Hepatocyte (in vitro differentiated cells): ENCODE data around the gene CLCF1. TPM values are rescaled to one million over a fixed set of nuclear protein-coding genes. Genes with fewer than 3 reads are reported as not detected.

ENCODE experiments used
- DNase-seq: peaks from one replicate; pipeline ENCODE4 v3.0.0-alpha.2; 2016; ENCODE audit warnings: low spot score
- H2AFZ ChIP-seq: fragments of 200-600 bp; sonication (generic); 2 replicates; pipeline ENCODE4 v1.6.0; 2016; ENCODE audit warnings: antibody characterized with exemption, mild to moderate bottlenecking
- H3K27ac ChIP-seq: fragments of 200-600 bp; sonication (generic); 2 replicates; pipeline ENCODE4 v1.5.1; 2016; ENCODE audit warnings: mild to moderate bottlenecking
- H3K27me3 ChIP-seq: fragments of 200-600 bp; sonication (generic); 2 replicates; pipeline ENCODE4 v1.6.1; 2016
- H3K36me3 ChIP-seq: fragments of 200-600 bp; sonication (generic); replicated peaks from 2 replicates; pipeline ENCODE4 v1.5.1; 2016; ENCODE audit warnings: low read depth; ENCODE audit not compliant: insufficient read depth
- H3K4me1 ChIP-seq: fragments of 200-600 bp; sonication (generic); 2 replicates; pipeline ENCODE4 v1.5.1; 2016; ENCODE audit warnings: mild to moderate bottlenecking, moderate library complexity; ENCODE audit not compliant: insufficient read depth
- H3K4me2 ChIP-seq: fragments of 200-600 bp; sonication (generic); 2 replicates; pipeline ENCODE4 v1.6.0; 2016
- H3K4me3 ChIP-seq: fragments of 200-600 bp; sonication (generic); 2 replicates; pipeline ENCODE4 v1.5.1; 2016; ENCODE audit warnings: mild to moderate bottlenecking
- H3K79me2 ChIP-seq: fragments of 200-600 bp; sonication (generic); 2 replicates; pipeline ENCODE4 v1.6.0; 2017; ENCODE audit warnings: mild to moderate bottlenecking
- H3K9me2 ChIP-seq: fragments of 200-600 bp; sonication (generic); replicated peaks from 2 replicates; pipeline ENCODE4 v1.6.0; 2017; ENCODE audit warnings: mild to moderate bottlenecking; ENCODE audit not compliant: insufficient read depth
- H3K9me3 ChIP-seq: fragments of 200-600 bp; sonication (generic); 2 replicates; pipeline ENCODE4 v1.5.1; 2016; ENCODE audit warnings: low read depth, mild to moderate bottlenecking
- H4K20me1 ChIP-seq: fragments of 200-600 bp; sonication (generic); 2 replicates; pipeline ENCODE4 v1.6.0; 2016; ENCODE audit warnings: mild to moderate bottlenecking; ENCODE audit not compliant: insufficient read depth, poor library complexity, severe bottlenecking
- EZH2 ChIP-seq: fragments of 200-600 bp; sonication (generic); IDR thresholded peaks from 2 replicates; pipeline ENCODE4 v1.6.1; 2016; ENCODE audit warnings: antibody characterized with exemption, mild to moderate bottlenecking, borderline replicate concordance
- EZH2phosphoT487 ChIP-seq: fragments of 200-600 bp; sonication (generic); IDR thresholded peaks from one replicate; pipeline ENCODE4 v1.6.1; 2018; ENCODE audit warnings: antibody characterized with exemption, mild to moderate bottlenecking, low read depth, moderate library complexity; ENCODE audit not compliant: unreplicated experiment, severe bottlenecking
- WGBS: methylation state at CpG from one replicate; pipeline ENCODE4 v1.1.6; 2016; ENCODE audit warnings: low lambda C conversion rate; ENCODE audit errors: missing lambda C conversion rate; 5-methylcytosine and 5-hydroxymethylcytosine counted together
- polyA plus RNA-seq: library from polyadenylated mRNA; unstranded; fragments of >200 nt; fragmentation: Nextera tagmentation; extraction: Ambion mirVana; gene quantifications from 2 replicates; pipeline ENCODE4 v1.2.1, GENCODE V29; 2016
- total RNA-seq: library from RNA; depleted of rRNA; stranded (reverse); fragments of >200 nt; gene quantifications from 2 replicates; pipeline ENCODE4 v1.2.3, GENCODE V29; 2014
- TF ChIP-seq, protein P1 (sequence below): fragments of 200-600 bp; sonication (generic); IDR thresholded peaks from 2 replicates; pipeline ENCODE4 v1.5.1; 2016; ENCODE audit warnings: antibody characterized with exemption, mild to moderate bottlenecking; ENCODE audit not compliant: poor library complexity

The CLCF1 gene
- total and polyA plus RNA-seq, 2 experiments from 2014 or later, result 9.4 to 13.2 TPM

DNA sequence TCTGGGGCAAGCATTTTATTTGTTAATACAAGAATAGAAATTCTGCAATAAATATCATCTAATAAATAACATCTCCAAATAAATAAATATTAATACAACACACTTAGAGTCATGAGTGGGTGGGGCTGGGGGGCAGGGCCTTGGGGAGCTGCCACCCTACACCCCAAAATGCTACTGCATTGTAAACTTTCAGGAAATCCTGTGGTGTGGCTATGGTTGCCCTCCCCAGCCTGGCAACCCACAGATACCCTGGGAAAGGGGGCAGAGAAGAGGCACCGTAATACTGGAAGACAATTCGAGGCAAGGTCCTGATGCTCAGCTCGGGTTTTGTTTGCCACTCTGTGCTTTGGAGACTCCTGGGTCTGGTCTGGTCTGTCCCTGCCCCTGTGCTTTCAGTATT, 9.2 kb downstream of the CLCF1 start:
- Histone ChIP-seq H3K36me3 (no peaks in the 10 kb centered on the region), H3K27me3 (no peaks in the 10 kb centered on the region), H4K20me1 (no peaks in the 10 kb centered on the region), H3K27ac (no peak overlapping the region), H3K9me2 (no peaks in the 10 kb centered on the region), H3K4me3 (no peak overlapping the region), H3K4me2 (no peak overlapping the region), H3K4me1 (peaks cover 38% of the 10 kb centered on the region), H3K79me2 (peaks cover 16% of the 10 kb centered on the region), H3K9me3 (no peaks in the 10 kb centered on the region), H2AFZ (no peak overlapping the region)
- WGBS, result 98% methylated on average over 3 of the region's 3 CpGs
- TF ChIP-seq EZH2phosphoT487, result no peak
- TF ChIP-seq EZH2, result no peak
- TF ChIP-seq, protein P1, sequence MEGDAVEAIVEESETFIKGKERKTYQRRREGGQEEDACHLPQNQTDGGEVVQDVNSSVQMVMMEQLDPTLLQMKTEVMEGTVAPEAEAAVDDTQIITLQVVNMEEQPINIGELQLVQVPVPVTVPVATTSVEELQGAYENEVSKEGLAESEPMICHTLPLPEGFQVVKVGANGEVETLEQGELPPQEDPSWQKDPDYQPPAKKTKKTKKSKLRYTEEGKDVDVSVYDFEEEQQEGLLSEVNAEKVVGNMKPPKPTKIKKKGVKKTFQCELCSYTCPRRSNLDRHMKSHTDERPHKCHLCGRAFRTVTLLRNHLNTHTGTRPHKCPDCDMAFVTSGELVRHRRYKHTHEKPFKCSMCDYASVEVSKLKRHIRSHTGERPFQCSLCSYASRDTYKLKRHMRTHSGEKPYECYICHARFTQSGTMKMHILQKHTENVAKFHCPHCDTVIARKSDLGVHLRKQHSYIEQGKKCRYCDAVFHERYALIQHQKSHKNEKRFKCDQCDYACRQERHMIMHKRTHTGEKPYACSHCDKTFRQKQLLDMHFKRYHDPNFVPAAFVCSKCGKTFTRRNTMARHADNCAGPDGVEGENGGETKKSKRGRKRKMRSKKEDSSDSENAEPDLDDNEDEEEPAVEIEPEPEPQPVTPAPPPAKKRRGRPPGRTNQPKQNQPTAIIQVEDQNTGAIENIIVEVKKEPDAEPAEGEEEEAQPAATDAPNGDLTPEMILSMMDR, result no peak
- no peak for DNase-seq

DNA sequence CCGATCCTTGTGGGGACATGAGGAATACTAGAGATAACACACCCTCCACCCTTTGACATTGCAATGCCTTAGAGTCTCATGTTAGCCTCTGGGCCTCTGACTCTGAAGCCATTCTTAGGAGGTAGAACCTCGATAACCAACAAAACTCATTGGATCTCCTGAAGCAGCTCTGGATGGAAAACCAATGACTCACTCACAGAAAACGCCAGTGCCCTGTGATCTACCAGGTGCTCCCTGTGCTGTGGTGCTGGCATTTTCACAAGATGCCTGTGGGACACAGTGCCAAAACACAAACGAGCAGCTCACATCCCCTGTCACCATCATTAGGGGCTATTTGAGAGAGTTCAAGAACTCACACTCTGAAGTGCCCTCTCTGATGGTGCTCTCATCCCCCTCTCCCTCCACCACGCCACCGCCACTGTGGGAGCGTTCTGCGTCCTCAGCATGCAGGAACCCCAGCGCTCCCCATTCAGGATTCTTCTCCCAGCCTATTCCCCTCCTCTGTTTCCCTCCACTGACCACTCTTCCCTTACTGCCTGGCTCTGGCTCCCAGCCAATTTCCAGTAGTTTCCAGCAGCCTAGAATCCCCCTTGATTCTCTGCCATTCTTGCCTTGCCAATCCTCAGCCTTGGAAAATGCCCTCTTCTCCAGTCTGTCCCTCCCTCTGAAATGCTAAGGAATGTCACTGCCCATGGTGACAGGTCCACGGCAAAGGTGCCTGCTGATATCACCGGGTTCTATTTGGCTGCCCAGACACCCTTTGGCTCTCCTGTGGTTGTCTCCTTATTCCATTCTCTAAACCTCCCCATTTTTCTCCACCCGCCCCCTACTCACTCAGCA, 15.3 kb downstream of the CLCF1 start:
- 85% methylated on average over 12 of the region's 12 CpGs for WGBS
- Histone ChIP-seq H3K36me3 (no peaks in the 10 kb centered on the region), H3K4me2 (no peak overlapping the region), H3K9me3 (no peaks in the 10 kb centered on the region), H3K27ac (peak overlapping the region; percentile 79), H3K9me2 (no peaks in the 10 kb centered on the region), H4K20me1 (no peaks in the 10 kb centered on the region), H3K27me3 (no peaks in the 10 kb centered on the region), H2AFZ (no peak overlapping the region), H3K79me2 (peaks cover 4% of the 10 kb centered on the region), H3K4me3 (no peak overlapping the region), H3K4me1 (peaks cover 35% of the 10 kb centered on the region)
- TF ChIP-seq, protein P1, result no peak
- no peak for TF ChIP-seq EZH2phosphoT487
- TF ChIP-seq EZH2, result no peak
- DNase-seq, result no peak

DNA sequence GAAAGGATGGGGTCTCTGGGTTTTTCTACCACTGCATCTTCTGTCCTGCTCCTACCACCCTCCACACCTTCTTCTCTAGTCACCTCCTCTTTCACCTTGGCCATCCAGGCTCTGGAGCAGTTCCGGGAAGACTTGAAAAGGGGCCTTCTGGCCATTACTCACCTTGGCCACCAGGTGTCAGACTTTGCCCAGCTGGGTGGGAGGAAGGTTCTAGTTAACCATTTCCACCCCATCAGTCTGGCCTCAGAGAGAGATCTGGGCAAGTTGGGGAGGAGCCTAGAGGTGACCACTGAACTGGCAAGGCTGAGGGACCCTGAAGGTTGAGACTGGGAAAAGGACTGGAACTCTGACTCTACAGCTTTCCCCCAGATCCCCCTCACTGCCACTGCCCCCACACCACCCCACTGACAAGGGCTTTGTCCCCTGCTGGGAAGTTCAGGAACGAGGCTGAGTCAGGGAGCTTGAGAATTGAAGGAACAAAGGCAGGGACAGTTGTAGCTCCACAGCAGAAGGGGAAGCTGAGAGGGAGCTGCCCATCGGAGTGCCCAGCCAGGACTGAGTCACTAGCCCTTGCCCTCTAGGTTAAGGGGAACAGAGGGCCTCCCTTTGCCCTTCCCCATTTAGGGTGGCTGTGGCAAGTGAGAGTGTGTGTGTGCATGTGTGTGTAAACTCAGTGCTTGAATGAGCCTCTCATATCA, 16.4 kb downstream of the CLCF1 start:
- TF ChIP-seq, protein P1, result peak; percentile 96
- TF ChIP-seq EZH2phosphoT487, result no peak
- H3K4me3 ChIP-seq, result no peak overlapping the region

More for the DNA sequence above, 16.4 kb downstream of the CLCF1 start:
- peak; percentile 88 for DNase-seq
- Histone ChIP-seq H3K27ac (peak overlapping the region; percentile 99), H3K9me2 (no peaks in the 10 kb centered on the region), H3K36me3 (no peaks in the 10 kb centered on the region), H3K79me2 (peaks cover 12% of the 10 kb centered on the region), H3K27me3 (no peaks in the 10 kb centered on the region), H3K9me3 (no peaks in the 10 kb centered on the region), H3K4me2 (peak overlapping the region; percentile 50), H3K4me1 (peaks cover 44% of the 10 kb centered on the region), H4K20me1 (no peaks in the 10 kb centered on the region), H2AFZ (no peak overlapping the region)
- 15% methylated on average over 3 of the region's 3 CpGs for WGBS
